ENCODE measurements around the gene LCA5L.

GRCh38 chr21:39479814-39480182 is 34.2 kb upstream of the LCA5L start:
- no peak for TF ChIP-seq POLR2AphosphoS5 (IDR thresholded peaks at IDR 0.05; ENCODE audit: borderline replicate concordance, low read depth, low read length)
- no peak for TF ChIP-seq EZH2 (IDR thresholded peaks at IDR 0.05)
